Thoracic aorta (tissue), 2 donors: Measurements from ENCODE around the gene ICA1. TPM values are rescaled to one million over a fixed set of nuclear protein-coding genes. Genes with fewer than 3 reads are reported as not detected.
A peak's percentile ranks its signal among the peaks of the same experiment; 100 is the strongest.
"Not testable (repeated sequence)": the region's sequence is repeated elsewhere in the genome, so short reads cannot be mapped to it uniquely, and the experiment has no call there.

Experiments used
- ATAC-seq: fragments of 150-250 bp; one replicate; pipeline ENCODE4 v1.8.0; 2017; ENCODE audit warnings: low read depth; ENCODE audit not compliant: insufficient number of reproducible peaks, low FRiP score
- DNase-seq: peaks from one replicate; pipeline ENCODE4 v3.0.0-alpha.2; 2020; ENCODE audit warnings: low spot score
- H3K27ac ChIP-seq, 2 donors: fragments of 200-600 bp; sonication (generic); 1 replicate in 1 of 2; 2 replicates in 1 of 2; pipeline ENCODE4 v1.5.1; 2016; ENCODE audit warnings: mild to moderate bottlenecking in 2 of 2, moderate library complexity in 2 of 2
- H3K27me3 ChIP-seq: fragments of 200-600 bp; sonication (generic); replicated peaks from 2 replicates; pipeline ENCODE4 v1.6.0; 2016; ENCODE audit warnings: mild to moderate bottlenecking; ENCODE audit not compliant: insufficient read depth
- H3K36me3 ChIP-seq: fragments of 200-600 bp; sonication (generic); one replicate; pipeline ENCODE4 v1.5.1; 2016
- H3K4me1 ChIP-seq, 2 donors: fragments of 200-600 bp; sonication (generic); 1 replicate in 1 of 2; 2 replicates in 1 of 2; pipeline versions ENCODE4 v1.5.1 to v1.6.0; 2016; ENCODE audit warnings: low read depth in 2 of 2, mild to moderate bottlenecking in 1 of 2; ENCODE audit not compliant: control insufficient read depth in 1 of 2
- H3K4me3 ChIP-seq: fragments of 200-600 bp; sonication (generic); 2 replicates; pipeline ENCODE4 v1.5.1; 2016; ENCODE audit warnings: mild to moderate bottlenecking
- H3K9me3 ChIP-seq: fragments of 200-600 bp; sonication (generic); 2 replicates; pipeline ENCODE4 v1.5.1; 2016
- CTCF ChIP-seq: fragments of 200-600 bp; sonication (generic); IDR thresholded peaks from one replicate; pipeline ENCODE4 v1.5.1; 2019; ENCODE audit warnings: antibody characterized with exemption
- total RNA-seq, 2 donors: library from RNA; depleted of rRNA; stranded (reverse); fragments of >200 nt; gene quantifications; one replicate each; pipeline versions ENCODE4 v1.1.0 to v1.2.3, GENCODE V29; 2016

The ICA1 gene
- total RNA-seq, 2 donors from 2014 or later: 6.6 to 9.9 TPM

- H3K36me3 ChIP-seq: no peaks in the 10 kb centered on the region
- ATAC-seq (no peak), DNase-seq (no peak)
- H3K4me3 ChIP-seq: peak overlapping the region; percentile 58
- H3K4me1 ChIP-seq: peaks cover 0 to 14% of the 10 kb centered on the region in 2 donors
- H3K27ac ChIP-seq: peak overlapping the region; percentile 70 to 90
- TF ChIP-seq CTCF: no peak
- H3K27me3 ChIP-seq: no peaks in the 10 kb centered on the region
- no peaks in the 10 kb centered on the region for H3K9me3 ChIP-seq
Observed at GRCh38 chr7:8064828-8065227, 197.1 kb downstream of the ICA1 start.

- DNase-seq (no peak), ATAC-seq (no peak)
- Histone ChIP-seq H3K4me3 (no peak overlapping the region), H3K27me3 (no peaks in the 10 kb centered on the region), H3K36me3 (no peaks in the 10 kb centered on the region), H3K9me3 (no peaks in the 10 kb centered on the region), H3K4me1 (peaks cover 0 to 14% of the 10 kb centered on the region in 2 donors), H3K27ac (no peak overlapping the region)
- no peak for TF ChIP-seq CTCF
Observed at GRCh38 chr7:8063706-8064297, 198.2 kb downstream of the ICA1 start.

- DNase-seq, H3K9me3 ChIP-seq, H3K27me3 ChIP-seq, H3K27ac ChIP-seq, H3K36me3 ChIP-seq, H3K4me3 ChIP-seq, ATAC-seq: not testable (repeated sequence)
- H3K4me1 ChIP-seq: peaks cover 0 to 14% of the 10 kb centered on the region in 2 donors
Observed at GRCh38 chr7:8063300-8063699, 198.7 kb downstream of the ICA1 start.

Other genes starting within 250 kb of the ICA1 start
- gene NXPH1, start 171.4 kb upstream of the ICA1 start, total RNA-seq: not detected